MCF 10A (cell line): Measurements from ENCODE around the gene NUP50. TPM values are rescaled to one million over a fixed set of nuclear protein-coding genes. Genes with fewer than 3 reads are reported as not detected.
A peak's percentile ranks its signal among the peaks of the same experiment; 100 is the strongest.

Source experiments
- BruUV-seq: library from RNA; stranded (reverse); fragments of 400-500 nt; replicated peaks from 2 replicates; lab custom pipeline; 2021; lab: Mats Ljungman, UMichigan
- CTCF ChIA-PET: fragments of 300-600 bp; sonication (Branson Sonifier 250); formaldehyde crosslinking; extraction: SDS; loops from one replicate; lab custom pipeline; 2021; ENCODE audit warnings: antibody characterized with exemption, inconsistent platforms; lab: Yijun Ruan, JAX
- POLR2A ChIA-PET: fragments of 300-600, 350-650 bp; sonication (Branson Sonifier 250); formaldehyde crosslinking; extraction: SDS; loops from one replicate; lab custom pipeline; 2020; ENCODE audit warnings: antibody characterized with exemption, inconsistent platforms; lab: Yijun Ruan, JAX
- DNase-seq: peaks from one replicate; pipeline ENCODE4 v3.0.0-alpha.2; 2018; ENCODE audit not compliant: unreplicated experiment
- H3K27ac Mint-ChIP-seq: one replicate; pipeline ENCODE4 v1.8.0; 2022; ENCODE audit warnings: mild to moderate bottlenecking, low read depth, mixed read lengths; ENCODE audit not compliant: unreplicated experiment
- H3K27me3 Mint-ChIP-seq: one replicate; pipeline ENCODE4 v1.8.0; 2022; ENCODE audit warnings: mixed read lengths; ENCODE audit not compliant: insufficient read depth, unreplicated experiment
- H3K36me3 Mint-ChIP-seq: one replicate; pipeline ENCODE4 v1.8.0; 2022; ENCODE audit warnings: mild to moderate bottlenecking, moderate library complexity, mixed read lengths; ENCODE audit not compliant: insufficient read depth, unreplicated experiment
- H3K4me1 Mint-ChIP-seq: one replicate; pipeline ENCODE4 v1.8.0; 2022; ENCODE audit warnings: mixed read lengths; ENCODE audit not compliant: insufficient read depth, unreplicated experiment
- H3K4me3 Mint-ChIP-seq: one replicate; pipeline ENCODE4 v1.8.0; 2022; ENCODE audit warnings: mild to moderate bottlenecking, moderate library complexity, mixed read lengths; ENCODE audit not compliant: unreplicated experiment
- H3K9me3 Mint-ChIP-seq: one replicate; pipeline ENCODE4 v1.8.0; 2022; ENCODE audit warnings: mixed read lengths; ENCODE audit not compliant: unreplicated experiment
- intact Hi-C: fragments of 100-400 bp; cut with micrococcal nuclease; formaldehyde crosslinking; loops from 2 replicates; pipeline ENCODE4 v1.14.1; 2022
- microRNA-seq: library from miRNA; unstranded; fragments of <30 nt; microRNA quantifications from one replicate; pipeline ENCODE4 v1.2.0, GENCODE V29; 2022
- total RNA-seq: library from RNA; stranded (reverse); gene quantifications from 2 replicates; pipeline ENCODE4 v1.2.3, GENCODE V29; 2022
- TF ChIP-seq, protein P1 (sequence below): fragments of 200-600 bp; IDR thresholded peaks from one replicate; pipeline ENCODE4 v1.8.0; 2022; ENCODE audit warnings: antibody characterized with exemption, mild to moderate bottlenecking; ENCODE audit not compliant: unreplicated experiment

Gene NUP50
- total RNA-seq, 1 experiment from 2014 or later: 70.3 TPM

DNA sequence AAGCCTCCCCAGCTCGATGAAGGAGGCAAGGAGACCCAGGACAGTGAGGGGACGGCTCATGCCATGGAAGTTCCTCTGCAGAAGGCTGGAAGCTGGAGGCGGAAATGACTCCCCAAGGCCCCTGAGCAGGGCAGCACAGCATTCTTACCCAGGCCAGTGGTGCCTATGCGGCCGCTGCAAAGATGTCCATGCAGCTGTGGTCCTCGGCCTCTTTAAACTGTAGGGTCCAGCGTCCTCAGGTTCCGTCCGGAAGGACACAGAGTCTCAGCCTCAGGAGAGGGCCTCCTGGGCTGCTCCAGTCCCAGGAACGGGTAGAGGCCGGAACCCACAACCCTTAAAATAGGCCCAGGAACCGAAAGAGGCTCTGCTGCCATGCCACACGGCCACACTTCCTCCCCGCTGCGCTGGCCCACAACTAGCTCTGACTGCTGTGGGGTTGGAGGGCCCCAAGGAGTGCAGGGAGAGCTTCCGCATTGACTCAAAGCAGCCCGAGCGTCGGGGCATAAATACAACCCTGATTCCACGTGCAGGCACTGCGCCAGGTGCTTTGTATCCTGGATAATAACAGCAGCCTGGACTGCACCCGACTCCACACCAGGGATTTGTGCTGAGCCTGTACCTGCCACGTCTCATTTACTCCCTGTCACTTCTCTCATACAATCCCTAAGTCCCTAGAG is 71.5 kb downstream of the NUP50 start:
- peaks cover 6% of the 10 kb centered on the region for H3K36me3 Mint-ChIP-seq
- ChIA-PET CTCF (no interaction called here), POLR2A (interaction anchor here (1.4 to 1.5 kb wide), 2 partner anchors 11 to 72 kb away, joined by 6 to 7 read pairs; partner anchors contain the start of gene NUP50)
- no peaks in the 10 kb centered on the region for H3K27me3 Mint-ChIP-seq
- no TSS peak for BruUV-seq
- no peaks in the 10 kb centered on the region for H3K9me3 Mint-ChIP-seq
- TF ChIP-seq, protein P1, sequence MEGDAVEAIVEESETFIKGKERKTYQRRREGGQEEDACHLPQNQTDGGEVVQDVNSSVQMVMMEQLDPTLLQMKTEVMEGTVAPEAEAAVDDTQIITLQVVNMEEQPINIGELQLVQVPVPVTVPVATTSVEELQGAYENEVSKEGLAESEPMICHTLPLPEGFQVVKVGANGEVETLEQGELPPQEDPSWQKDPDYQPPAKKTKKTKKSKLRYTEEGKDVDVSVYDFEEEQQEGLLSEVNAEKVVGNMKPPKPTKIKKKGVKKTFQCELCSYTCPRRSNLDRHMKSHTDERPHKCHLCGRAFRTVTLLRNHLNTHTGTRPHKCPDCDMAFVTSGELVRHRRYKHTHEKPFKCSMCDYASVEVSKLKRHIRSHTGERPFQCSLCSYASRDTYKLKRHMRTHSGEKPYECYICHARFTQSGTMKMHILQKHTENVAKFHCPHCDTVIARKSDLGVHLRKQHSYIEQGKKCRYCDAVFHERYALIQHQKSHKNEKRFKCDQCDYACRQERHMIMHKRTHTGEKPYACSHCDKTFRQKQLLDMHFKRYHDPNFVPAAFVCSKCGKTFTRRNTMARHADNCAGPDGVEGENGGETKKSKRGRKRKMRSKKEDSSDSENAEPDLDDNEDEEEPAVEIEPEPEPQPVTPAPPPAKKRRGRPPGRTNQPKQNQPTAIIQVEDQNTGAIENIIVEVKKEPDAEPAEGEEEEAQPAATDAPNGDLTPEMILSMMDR: no peak
- peak overlapping the region; percentile 59 for H3K27ac Mint-ChIP-seq
- peaks cover 7% of the 10 kb centered on the region for H3K4me1 Mint-ChIP-seq
- intact Hi-C loops: no loop called here
- no peak for DNase-seq
- no peak overlapping the region for H3K4me3 Mint-ChIP-seq

- no TSS peak for BruUV-seq
- peaks cover 5% of the 10 kb centered on the region for H3K4me1 Mint-ChIP-seq
- POLR2A ChIA-PET: no interaction called here
- H3K36me3 Mint-ChIP-seq: peaks cover 6% of the 10 kb centered on the region
- peak overlapping the region; percentile 59 for H3K27ac Mint-ChIP-seq
- no peaks in the 10 kb centered on the region for H3K27me3 Mint-ChIP-seq
- intact Hi-C loops: no loop called here
- H3K4me3 Mint-ChIP-seq: no peak overlapping the region
- CTCF ChIA-PET: interaction anchor here (1.2 kb wide), 1 partner anchor 25 kb away, joined by 3 read pairs; no protein-coding TSS in a partner anchor
- DNase-seq: no peak
- TF ChIP-seq, protein P1: no peak
- H3K9me3 Mint-ChIP-seq: no peaks in the 10 kb centered on the region
Measured at GRCh38 chr22:45235851-45236342, 72.2 kb downstream of the NUP50 start.

DNA sequence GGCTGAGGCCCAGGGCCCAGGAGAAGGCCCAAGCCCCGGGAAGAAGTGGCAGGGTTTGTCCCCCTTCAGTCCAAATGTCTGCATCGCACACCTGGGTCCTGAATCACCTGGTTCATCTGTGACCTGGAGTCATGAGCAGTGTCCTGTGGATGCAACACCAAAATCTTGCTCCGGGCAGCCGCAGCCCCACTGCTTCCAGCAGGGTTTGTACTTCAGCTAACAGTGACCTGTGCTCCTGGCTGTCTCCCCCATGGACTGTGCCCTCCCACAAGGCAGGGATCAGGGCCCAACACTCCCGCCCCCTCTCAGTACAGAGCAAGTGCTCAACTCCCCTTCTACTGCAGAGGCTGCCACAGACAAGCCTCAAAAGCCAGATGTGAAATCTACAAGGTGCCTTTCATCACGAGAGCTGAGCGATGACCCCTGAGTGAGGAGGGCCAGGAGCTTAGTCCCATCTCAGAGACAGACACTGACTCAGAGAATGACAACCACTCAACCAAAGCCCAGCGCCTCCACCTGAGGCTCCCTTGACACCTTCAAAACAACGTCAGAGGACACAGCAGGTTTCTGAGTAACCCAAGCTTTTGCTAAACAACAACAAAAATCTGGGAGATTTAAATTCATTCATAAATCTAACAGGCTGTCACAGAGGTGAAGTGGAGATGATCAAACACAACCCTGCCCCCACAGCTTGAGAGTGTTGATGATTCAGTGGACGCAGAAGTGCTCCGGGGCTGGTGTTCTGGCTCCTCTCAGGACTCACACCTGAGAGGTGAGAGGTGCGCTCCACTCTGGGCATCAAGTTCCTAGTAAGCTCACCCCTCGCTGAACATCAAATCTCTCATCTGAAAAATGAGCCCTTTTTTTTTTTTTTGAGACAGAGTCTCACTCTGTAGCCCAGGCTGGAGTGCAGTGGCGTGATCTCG is 73.6 kb downstream of the NUP50 start:
- Mint-ChIP-seq H3K4me3 (no peak overlapping the region), H3K27ac (no peak overlapping the region), H3K4me1 (no peaks in the 10 kb centered on the region), H3K36me3 (peaks cover 6% of the 10 kb centered on the region), H3K9me3 (no peaks in the 10 kb centered on the region), H3K27me3 (no peaks in the 10 kb centered on the region)
- intact Hi-C loops: no loop called here
- TF ChIP-seq, protein P1: no peak
- CTCF ChIA-PET: interaction anchor here (0.7 to 1.2 kb wide), 2 partner anchors 26 to 776 kb away, joined by 3 read pairs; no protein-coding TSS in a partner anchor
- BruUV-seq: no TSS peak
- POLR2A ChIA-PET: interaction anchor here (0.7 to 1.2 kb wide), 4 partner anchors 9 to 300 kb away, joined by 3 to 7 read pairs (median 4); partner anchors contain the start of gene NUP50
- DNase-seq: no peak

Small RNA genes lying within 50 kb of the gene (microRNA-seq; reads per million reads assigned to microRNA genes)
- gene MIR1249: 44.4 reads per million, percentile 66 among the genes with 10 or more reads in this experiment

Other genes starting within 250 kb of the NUP50 start
- gene PHF21B, start 153.9 kb upstream of the NUP50 start, total RNA-seq: 0.66 and 0.75 TPM in 2 replicates
- 61.9 and 63.4 TPM in 2 replicates for gene KIAA0930, start 77.0 kb downstream of the NUP50 start, total RNA-seq
- gene UPK3A, start 121.0 kb downstream of the NUP50 start, total RNA-seq: not detected in 2 replicates
- gene FAM118A, start 146.0 kb downstream of the NUP50 start, total RNA-seq: 16.0 and 16.7 TPM in 2 replicates
- not detected in 2 replicates for gene SMC1B, start 249.7 kb downstream of the NUP50 start, total RNA-seq
- 0.26 TPM in 1 of 2 replicates, not detected in the other for gene RIBC2, start 249.8 kb downstream of the NUP50 start, total RNA-seq